WTC11 (cell line): Measurements from ENCODE around the gene CCM2. TPM values are rescaled to one million over a fixed set of nuclear protein-coding genes. Genes with fewer than 3 reads are reported as not detected.

ENCODE experiments used
- ATAC-seq: fragments of 200-7000 bp; cut with Tn5 transposase; 2 replicates; pipeline ENCODE4 v1.10.0; 2021; ENCODE audit warnings: mild to moderate bottlenecking, moderate library complexity
- CTCF ChIA-PET: fragments of 300-600 bp; sonication (Branson Sonifier 250); formaldehyde crosslinking; loops from one replicate; lab custom pipeline; 2021; ENCODE audit warnings: antibody characterized with exemption; lab: Charles Lee
- POLR2A ChIA-PET: fragments of 350-600 bp; sonication (Branson Sonifier 250); formaldehyde crosslinking; loops from one replicate; lab custom pipeline; 2021; ENCODE audit warnings: antibody characterized with exemption; lab: Charles Lee
- DNase-seq: peaks from one replicate; pipeline ENCODE4 v3.0.0; 2021; ENCODE audit warnings: low spot score
- H3K27ac Mint-ChIP-seq: 2 replicates; pipeline ENCODE4 v1.8.0; 2021; ENCODE audit warnings: mixed read lengths
- H3K27me3 Mint-ChIP-seq: 2 replicates; pipeline ENCODE4 v1.8.0; 2021; ENCODE audit warnings: low read depth, mild to moderate bottlenecking, moderate library complexity, mixed read lengths
- H3K36me3 Mint-ChIP-seq: 2 replicates; pipeline ENCODE4 v1.8.0; 2021; ENCODE audit warnings: mixed read lengths
- H3K4me1 Mint-ChIP-seq: 2 replicates; pipeline ENCODE4 v1.8.0; 2022; ENCODE audit warnings: mixed read lengths
- H3K4me3 Mint-ChIP-seq: 2 replicates; pipeline ENCODE4 v1.8.0; 2021; ENCODE audit warnings: mild to moderate bottlenecking, moderate library complexity, mixed read lengths
- H3K9me3 Mint-ChIP-seq: 2 replicates; pipeline ENCODE4 v1.8.0; 2021; ENCODE audit warnings: mixed read lengths
- CDX4 ChIP-seq: fragments of 250-450 bp; sonication (Bioruptor Pico); IDR thresholded peaks from 2 replicates; pipeline ENCODE4 v1.9.0; 2021; ENCODE audit warnings: moderate library complexity, mild to moderate bottlenecking, inconsistent platforms, borderline replicate concordance
- FOXJ3 ChIP-seq: sonication (generic); formaldehyde crosslinking; IDR thresholded peaks from 2 replicates; pipeline ENCODE4 v1.9.0; 2021; ENCODE audit warnings: missing genetic modification reagents, mild to moderate bottlenecking, borderline replicate concordance
- GABPB1 ChIP-seq: sonication (generic); formaldehyde crosslinking; IDR thresholded peaks from 2 replicates; pipeline ENCODE4 v1.8.1; 2023; ENCODE audit warnings: mild to moderate bottlenecking, missing genetic modification reagents
- JAZF1 ChIP-seq: fragments of 250-450 bp; sonication (Bioruptor Pico); IDR thresholded peaks from 2 replicates; pipeline ENCODE4 v1.9.0; 2021; ENCODE audit warnings: moderate library complexity, mild to moderate bottlenecking, inconsistent platforms
- JUN ChIP-seq: sonication (generic); formaldehyde crosslinking; IDR thresholded peaks from 2 replicates; pipeline ENCODE4 v1.8.0; 2023; ENCODE audit warnings: mild to moderate bottlenecking, missing genetic modification reagents
- MLX ChIP-seq: sonication (generic); formaldehyde crosslinking; IDR thresholded peaks from 2 replicates; pipeline ENCODE4 v1.8.1; 2023; ENCODE audit warnings: mild to moderate bottlenecking, missing genetic modification reagents, moderate library complexity
- NR1H2 ChIP-seq: sonication (generic); formaldehyde crosslinking; IDR thresholded peaks from 2 replicates; pipeline ENCODE4 v1.9.0; 2021; ENCODE audit warnings: mild to moderate bottlenecking, moderate library complexity, missing genetic modification reagents
- OVOL2 ChIP-seq: fragments of 250-450 bp; sonication (Bioruptor Pico); IDR thresholded peaks from 2 replicates; pipeline ENCODE4 v1.9.0; 2021; ENCODE audit warnings: mild to moderate bottlenecking, borderline replicate concordance
- PRDM15 ChIP-seq: sonication (generic); formaldehyde crosslinking; IDR thresholded peaks from 2 replicates; pipeline ENCODE4 v1.8.0; 2022; ENCODE audit warnings: missing genetic modification reagents
- SP1 ChIP-seq: sonication (generic); formaldehyde crosslinking; conservative IDR thresholded peaks from 2 replicates; pipeline ENCODE4 v1.8.1; 2022; ENCODE audit warnings: missing genetic modification reagents
- TCF7 ChIP-seq: sonication (generic); formaldehyde crosslinking; IDR thresholded peaks from 2 replicates; pipeline ENCODE4 v1.8.0; 2022; ENCODE audit warnings: mild to moderate bottlenecking, low read depth, missing genetic modification reagents, moderate library complexity
- TEAD4 ChIP-seq: sonication (generic); formaldehyde crosslinking; IDR thresholded peaks from 2 replicates; pipeline ENCODE4 v1.8.0; 2022; ENCODE audit warnings: mild to moderate bottlenecking, missing genetic modification reagents
- TP53 ChIP-seq: sonication (generic); formaldehyde crosslinking; IDR thresholded peaks from 2 replicates; pipeline ENCODE4 v1.8.1; 2023; ENCODE audit warnings: mild to moderate bottlenecking, missing genetic modification reagents
- ZNF121 ChIP-seq: sonication (generic); formaldehyde crosslinking; IDR thresholded peaks from 2 replicates; pipeline ENCODE4 v1.8.0; 2023; ENCODE audit warnings: missing genetic modification reagents
- ZNF232 ChIP-seq: sonication (generic); formaldehyde crosslinking; IDR thresholded peaks from 2 replicates; pipeline ENCODE4 v1.8.0; 2022; ENCODE audit warnings: mild to moderate bottlenecking, missing genetic modification reagents
- ZNF263 ChIP-seq: sonication (generic); formaldehyde crosslinking; IDR thresholded peaks from 2 replicates; pipeline ENCODE4 v1.8.1; 2022; ENCODE audit warnings: low read depth, mild to moderate bottlenecking, moderate library complexity, missing genetic modification reagents
- ZNF416 ChIP-seq: fragments of 250-450 bp; sonication (Bioruptor Pico); IDR thresholded peaks from 2 replicates; pipeline ENCODE4 v1.9.0; 2021; ENCODE audit warnings: mild to moderate bottlenecking, inconsistent platforms
- ZNF532 ChIP-seq: fragments of 250-450 bp; sonication (Bioruptor Pico); IDR thresholded peaks from 2 replicates; pipeline ENCODE4 v1.9.0; 2021; ENCODE audit warnings: mild to moderate bottlenecking, borderline replicate concordance
- total RNA-seq: library from RNA; stranded (reverse); gene quantifications from 3 replicates; pipeline ENCODE4 v1.2.3, GENCODE V29; 2021

Gene CCM2
- total RNA-seq, 1 experiment from 2014 or later = 32.7 TPM

- TF ChIP-seq MLX (CRISPR knock-in tag) (no peak), JAZF1 (CRISPR knock-in tag) (no peak), OVOL2 (CRISPR knock-in tag) (no peak), FOXJ3 (CRISPR knock-in tag) (no peak), ZNF121 (no peak), CDX4 (CRISPR knock-in tag) (no peak)
Observed at GRCh38 chr7:45100761-45101480, 100.9 kb downstream of the CCM2 start (continued).

- ChIA-PET CTCF (no interaction called here), POLR2A (interaction anchor here (1.5 kb wide), 1 partner anchor 10 kb away, joined by 5 read pairs; the partner anchor contains the start of gene TBRG4)
- Mint-ChIP-seq H3K27ac (no peak overlapping the region), H3K4me1 (no peaks in the 10 kb centered on the region), H3K36me3 (peaks cover 60% of the 10 kb centered on the region), H3K27me3 (no peaks in the 10 kb centered on the region), H3K9me3 (no peaks in the 10 kb centered on the region), H3K4me3 (no peak overlapping the region)
- ATAC-seq (no peak), DNase-seq (no peak)
- no peak for TF ChIP-seq TCF7 (CRISPR knock-in tag)
- no peak for TF ChIP-seq ZNF263 (CRISPR knock-in tag)
- TF ChIP-seq JUN (CRISPR knock-in tag) = no peak
- no peak for TF ChIP-seq ZNF532 (CRISPR knock-in tag)
- TF ChIP-seq PRDM15 (CRISPR knock-in tag) = no peak
- TF ChIP-seq NR1H2 = no peak
- TF ChIP-seq ZNF232 = no peak
- no peak for TF ChIP-seq ZNF416 (CRISPR knock-in tag)
- no peak for TF ChIP-seq GABPB1 (CRISPR knock-in tag)
- no peak for TF ChIP-seq SP1 (CRISPR knock-in tag)
- no peak for TF ChIP-seq TP53 (CRISPR knock-in tag)
- no peak for TF ChIP-seq TEAD4 (CRISPR knock-in tag)
Observed at GRCh38 chr7:45101748-45102147, 101.7 kb downstream of the CCM2 start.
